Ectodermal cell (in vitro differentiated cells): ENCODE measurements around the gene ZBTB4.
"Not testable (repeated sequence)": the region's sequence is repeated elsewhere in the genome, so short reads cannot be mapped to it uniquely, and the experiment has no call there.

Experiments used
- H3K27ac ChIP-seq: 2 replicates; pipeline ENCODE4 v1.7.0; 2013; ENCODE audit warnings: mild to moderate bottlenecking, low read depth, low read length; ENCODE audit not compliant: insufficient read depth, poor library complexity, severe bottlenecking
- H3K27me3 ChIP-seq: 2 replicates; pipeline ENCODE4 v1.7.0; 2013; ENCODE audit warnings: mild to moderate bottlenecking, low read length; ENCODE audit not compliant: insufficient read depth, control insufficient read depth, poor library complexity, severe bottlenecking
- H3K36me3 ChIP-seq: one replicate; pipeline ENCODE4 v1.7.0; 2013; ENCODE audit warnings: low read length; ENCODE audit not compliant: control insufficient read depth, insufficient read depth
- H3K4me1 ChIP-seq: one replicate; pipeline ENCODE4 v1.7.0; 2013; ENCODE audit warnings: low read length; ENCODE audit not compliant: control insufficient read depth, insufficient read depth
- H3K4me3 ChIP-seq: 2 replicates; pipeline ENCODE4 v1.7.0; 2013; ENCODE audit warnings: low read depth, low read length, control low read depth; ENCODE audit not compliant: insufficient read depth
- H3K9me3 ChIP-seq: 2 replicates; pipeline ENCODE4 v1.7.0; 2013; ENCODE audit warnings: mild to moderate bottlenecking, low read length, moderate library complexity; ENCODE audit not compliant: control insufficient read depth
- WGBS, 2 experiments: methylation state at CpG; one replicate each; pipeline ENCODE4 v1.1.7; 2013; ENCODE audit warnings: missing lambda C conversion rate in 2 of 2; 5-methylcytosine and 5-hydroxymethylcytosine counted together

The ZBTB4 gene

DNA sequence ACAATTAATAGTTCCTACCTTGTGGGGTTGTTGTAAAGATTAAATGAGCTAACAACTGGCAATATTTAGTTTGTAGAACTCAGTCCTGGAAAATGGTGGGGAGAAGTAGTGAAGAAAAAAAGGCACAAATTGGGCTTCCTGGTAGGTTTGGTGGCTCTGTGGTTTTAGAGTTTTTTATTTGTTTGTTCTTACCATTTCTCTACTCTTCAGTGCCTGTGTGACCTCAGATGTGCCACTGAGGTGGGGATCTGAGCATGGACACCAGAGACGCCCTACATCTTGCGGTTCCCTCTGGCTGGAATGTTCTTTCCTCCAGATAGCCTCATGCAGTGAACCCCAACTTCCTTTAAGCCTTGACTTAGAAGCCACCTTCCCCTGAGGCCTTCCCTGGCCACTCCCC lies 7.7 kb downstream of the ZBTB4 start:
- Histone ChIP-seq H3K9me3 (no peaks in the 10 kb centered on the region), H3K36me3 (no peaks in the 10 kb centered on the region), H3K27ac (no peak overlapping the region), H3K4me3 (no peak overlapping the region), H3K4me1 (peaks cover 6% of the 10 kb centered on the region), H3K27me3 (no peaks in the 10 kb centered on the region)
- 90 to 98% methylated on average over 2 of the region's 2 CpGs for WGBS, 2 experiments

DNA sequence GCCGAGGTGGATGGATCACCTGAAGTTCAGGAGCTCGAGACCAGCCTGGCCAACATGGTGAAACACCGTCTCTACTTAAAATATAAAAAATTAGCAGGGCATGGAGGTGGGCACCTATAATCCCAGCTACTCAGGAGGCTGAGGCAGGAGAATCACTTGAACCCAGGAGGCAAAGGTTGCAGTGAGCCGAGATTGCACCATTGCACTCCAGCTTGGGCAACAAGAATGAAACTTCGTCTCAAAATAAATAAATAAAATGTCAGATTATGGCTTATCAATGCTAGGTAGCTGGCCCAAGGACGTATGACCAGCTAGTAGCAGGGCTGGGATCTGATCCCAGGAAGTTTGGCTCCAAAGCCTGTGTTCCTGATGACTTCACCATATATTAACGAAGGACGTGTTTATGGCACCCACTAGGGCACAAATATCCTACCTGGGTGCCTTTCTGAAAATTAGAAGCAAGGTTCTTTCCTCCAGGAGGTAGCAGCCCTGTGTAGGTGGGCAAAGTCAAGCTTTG lies 8.9 kb downstream of the ZBTB4 start:
- H3K4me1 ChIP-seq, H3K27me3 ChIP-seq, H3K9me3 ChIP-seq, H3K27ac ChIP-seq, H3K36me3 ChIP-seq, H3K4me3 ChIP-seq: not testable (repeated sequence)
- 94 to 96% methylated on average over 8 of the region's 8 CpGs for WGBS, 2 experiments

DNA sequence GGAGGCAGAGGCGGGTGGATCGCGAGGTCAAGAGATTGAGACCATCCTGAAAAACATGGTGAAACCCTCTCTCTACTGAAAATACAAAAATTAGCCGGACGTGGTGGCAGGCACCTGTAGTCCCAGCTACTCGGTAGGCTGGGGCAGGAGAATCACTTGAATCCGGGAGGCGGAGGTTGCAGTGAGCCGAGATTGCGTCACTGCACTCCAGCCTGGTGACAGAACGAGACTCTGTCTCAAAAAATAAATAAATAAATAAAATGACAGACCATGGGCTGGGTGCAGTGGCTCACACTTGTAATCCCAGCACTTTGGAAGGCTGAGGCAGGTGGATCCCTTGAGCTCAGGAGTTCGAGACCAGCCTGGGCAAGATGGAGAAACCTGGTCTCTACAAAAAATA lies 9.6 kb downstream of the ZBTB4 start:
- H3K4me1 ChIP-seq, H3K27me3 ChIP-seq, H3K36me3 ChIP-seq, H3K4me3 ChIP-seq, H3K9me3 ChIP-seq, H3K27ac ChIP-seq: not testable (repeated sequence)
- WGBS, 2 experiments, result 94 to 97% methylated on average over 12 of the region's 12 CpGs

DNA sequence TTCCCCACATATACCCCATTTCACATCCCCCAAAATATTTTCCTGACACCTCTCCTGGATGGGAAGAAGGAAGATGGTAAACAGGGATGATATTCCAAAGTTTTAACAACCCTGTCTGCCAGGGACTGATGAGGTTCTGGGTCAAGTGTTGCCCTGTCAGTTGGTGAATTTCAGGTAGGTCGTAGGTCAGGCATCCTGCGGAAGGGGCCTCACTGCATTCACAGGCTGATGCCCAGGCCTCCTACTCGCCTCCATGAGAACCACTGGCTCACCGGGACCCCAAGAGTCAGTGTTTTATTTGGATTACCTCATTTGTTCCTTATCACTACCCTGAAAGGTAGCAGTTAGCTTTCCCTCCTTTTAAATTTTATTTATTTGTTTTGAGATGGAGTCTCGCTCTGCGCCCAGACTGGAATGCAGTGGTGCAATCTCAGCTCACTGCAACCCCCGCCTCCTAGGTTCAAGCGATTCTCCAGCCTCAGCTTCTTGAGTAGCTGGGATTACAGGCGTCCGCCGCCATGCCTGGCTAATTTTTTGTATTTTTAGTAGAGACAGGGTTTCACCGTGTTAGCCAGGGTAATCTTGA lies 10.5 kb downstream of the ZBTB4 start:
- H3K27ac ChIP-seq, result no peak overlapping the region
- WGBS, 2 experiments, result 91 to 92% methylated on average over 12 of the region's 12 CpGs
- H3K27me3 ChIP-seq, result no peaks in the 10 kb centered on the region
- H3K9me3 ChIP-seq, result no peaks in the 10 kb centered on the region
- no peaks in the 10 kb centered on the region for H3K36me3 ChIP-seq
- no peak overlapping the region for H3K4me3 ChIP-seq
- H3K4me1 ChIP-seq, result peaks cover 6% of the 10 kb centered on the region

DNA sequence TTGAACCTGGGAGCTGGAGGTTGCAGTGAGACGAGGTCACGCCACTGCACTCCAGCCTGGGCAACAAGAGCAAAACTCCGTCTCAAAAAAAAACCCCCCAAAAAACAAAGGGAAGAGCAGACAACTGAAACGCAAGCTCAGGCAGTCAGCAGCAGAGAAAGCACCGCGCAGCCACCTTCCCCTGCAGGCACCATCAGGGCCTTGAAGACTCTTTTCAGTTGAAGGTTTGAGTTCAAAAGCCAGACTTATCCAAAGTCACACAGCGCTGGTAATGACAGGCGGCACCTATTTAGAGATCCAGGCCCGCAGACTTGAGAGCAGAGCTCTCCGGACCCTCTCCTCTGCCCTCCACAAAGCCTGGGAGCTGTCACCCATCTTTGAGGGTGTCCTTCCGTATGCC lies 11.1 kb downstream of the ZBTB4 start:
- Histone ChIP-seq H3K4me1 (peaks cover 6% of the 10 kb centered on the region), H3K4me3 (no peak overlapping the region), H3K27me3 (no peaks in the 10 kb centered on the region), H3K27ac (no peak overlapping the region), H3K36me3 (peaks cover 4% of the 10 kb centered on the region), H3K9me3 (no peaks in the 10 kb centered on the region)
- 94 to 95% methylated on average over 11 of the region's 11 CpGs for WGBS, 2 experiments

DNA sequence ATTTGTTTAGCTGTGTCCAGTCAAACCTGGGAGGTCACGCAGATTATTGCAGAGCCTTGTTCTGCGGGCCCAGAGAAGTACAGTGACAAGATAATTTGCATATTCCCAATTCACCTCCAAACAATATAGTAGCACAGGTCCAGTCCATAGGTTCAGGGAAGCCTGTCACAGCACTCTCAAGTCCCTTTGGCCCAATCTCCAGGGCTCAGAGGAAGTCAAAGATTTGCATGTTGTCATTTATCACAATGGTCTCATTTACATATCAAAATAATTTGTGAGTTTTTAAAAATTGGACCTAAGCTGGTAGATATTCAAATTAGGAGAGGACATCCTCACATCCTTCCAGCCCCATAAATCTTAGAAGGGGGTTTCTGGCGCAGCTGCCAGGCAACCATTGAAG lies 11.9 kb downstream of the ZBTB4 start:
- WGBS, 2 experiments, result 94% methylated on average over 3 of the region's 3 CpGs
- H3K4me3 ChIP-seq, result no peak overlapping the region
- no peaks in the 10 kb centered on the region for H3K9me3 ChIP-seq
- H3K27ac ChIP-seq, result no peak overlapping the region
- H3K36me3 ChIP-seq, result peaks cover 4% of the 10 kb centered on the region
- no peaks in the 10 kb centered on the region for H3K27me3 ChIP-seq
- peaks cover 6% of the 10 kb centered on the region for H3K4me1 ChIP-seq

DNA sequence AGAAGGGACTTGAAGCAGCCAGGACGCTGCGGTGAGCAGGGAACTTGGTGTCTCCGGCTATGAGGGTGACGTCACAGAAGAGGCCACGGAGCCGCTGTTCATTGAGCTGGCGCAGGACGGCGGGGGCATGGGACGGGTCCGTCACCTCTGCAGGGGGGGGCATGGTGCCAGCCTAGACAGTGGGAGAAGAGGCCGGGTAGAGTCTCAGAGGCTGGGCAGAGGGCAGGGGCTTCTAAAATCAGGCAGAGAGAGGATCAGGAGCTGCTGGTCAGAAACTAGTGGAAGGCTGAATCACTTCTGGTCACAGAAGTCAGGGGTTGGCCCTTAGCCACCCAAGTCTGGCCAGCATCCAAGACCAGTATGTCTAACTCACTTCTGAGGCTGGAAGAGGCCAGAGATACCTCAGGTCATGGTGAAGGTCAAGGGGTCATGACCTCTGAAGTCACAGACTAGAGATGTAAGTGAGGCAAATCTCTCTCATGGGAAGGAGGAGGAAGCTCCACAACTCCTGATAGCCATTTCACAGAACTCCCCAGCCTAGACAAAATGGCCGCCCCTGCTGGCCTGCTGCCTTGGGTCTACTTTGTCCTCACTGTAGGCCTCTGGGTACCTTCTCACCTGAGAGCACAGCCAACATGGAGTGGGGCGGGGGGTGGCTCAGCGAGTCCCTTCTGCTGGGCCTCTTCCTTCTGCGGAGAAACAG lies 12.6 kb downstream of the ZBTB4 start:
- H3K36me3 ChIP-seq, result peaks cover 4% of the 10 kb centered on the region
- H3K9me3 ChIP-seq, result no peaks in the 10 kb centered on the region
- 92 to 93% methylated on average over 16 of the region's 16 CpGs for WGBS, 2 experiments
- H3K27ac ChIP-seq, result no peak overlapping the region
- H3K4me1 ChIP-seq, result peaks cover 6% of the 10 kb centered on the region
- H3K4me3 ChIP-seq, result no peak overlapping the region
- H3K27me3 ChIP-seq, result no peaks in the 10 kb centered on the region

DNA sequence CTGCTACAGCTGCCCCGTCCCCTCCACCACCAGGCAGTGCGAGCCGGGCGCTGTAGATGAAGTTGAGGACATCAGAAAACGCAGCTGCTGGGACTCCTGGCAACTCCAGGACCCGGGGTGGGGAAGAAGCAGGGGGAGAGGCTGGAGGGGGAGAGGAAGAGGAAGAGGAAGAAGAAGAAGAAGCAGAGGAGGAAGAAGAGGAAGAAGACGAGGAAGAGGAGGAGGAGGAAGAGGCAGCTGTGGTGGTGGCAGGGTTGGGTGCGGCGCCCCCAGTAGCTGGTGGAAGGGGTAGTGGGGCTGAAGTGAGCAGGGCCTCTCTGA lies 13.2 kb downstream of the ZBTB4 start:
- 96 to 97% methylated on average over 9 of the region's 9 CpGs for WGBS, 2 experiments

DNA sequence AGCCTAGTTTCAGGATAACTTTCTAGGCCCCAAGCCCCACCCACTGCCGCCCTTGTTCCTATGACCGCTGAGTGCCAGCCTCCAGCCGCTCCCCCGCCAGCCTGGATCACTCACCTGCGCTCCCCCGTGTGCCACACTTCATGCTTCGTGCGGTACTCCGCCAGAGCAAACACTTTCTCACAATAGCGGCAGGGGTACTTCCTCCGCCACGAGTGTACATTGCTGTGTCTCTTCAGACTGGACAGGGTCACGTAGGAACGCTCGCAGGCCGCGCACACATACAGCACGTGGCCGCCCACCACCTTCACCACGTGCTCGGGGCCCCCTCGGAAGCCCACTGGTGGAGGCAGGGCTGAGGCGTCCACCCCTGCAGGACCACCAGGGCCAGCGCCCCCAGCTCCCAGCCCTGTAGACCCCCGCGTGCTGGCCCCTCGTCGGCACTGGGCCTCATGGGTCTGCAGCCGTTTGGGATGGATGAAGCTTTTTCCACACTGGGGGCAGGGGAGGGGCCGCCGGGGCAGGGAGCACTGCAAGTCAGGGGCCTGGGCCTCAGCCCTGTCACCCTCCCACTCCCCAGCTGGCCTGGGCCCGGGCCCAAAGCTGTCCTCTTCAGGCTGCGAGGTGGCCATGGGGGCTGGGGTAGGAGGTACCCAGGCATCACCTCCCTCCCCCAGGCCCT lies 13.7 kb downstream of the ZBTB4 start:
- WGBS, 2 experiments, result 95% methylated on average over 33 of the region's 33 CpGs
- Histone ChIP-seq H3K36me3 (peaks cover 4% of the 10 kb centered on the region), H3K4me1 (peaks cover 12% of the 10 kb centered on the region), H3K9me3 (no peaks in the 10 kb centered on the region), H3K4me3 (no peak overlapping the region), H3K27ac (no peak overlapping the region), H3K27me3 (no peaks in the 10 kb centered on the region)

More for the DNA sequence above, 13.2 kb downstream of the ZBTB4 start:
- H3K27ac ChIP-seq, result no peak overlapping the region
- H3K4me3 ChIP-seq, result no peak overlapping the region
- H3K9me3 ChIP-seq, result no peaks in the 10 kb centered on the region
- peaks cover 4% of the 10 kb centered on the region for H3K36me3 ChIP-seq
- no peaks in the 10 kb centered on the region for H3K27me3 ChIP-seq
- peaks cover 11% of the 10 kb centered on the region for H3K4me1 ChIP-seq

DNA sequence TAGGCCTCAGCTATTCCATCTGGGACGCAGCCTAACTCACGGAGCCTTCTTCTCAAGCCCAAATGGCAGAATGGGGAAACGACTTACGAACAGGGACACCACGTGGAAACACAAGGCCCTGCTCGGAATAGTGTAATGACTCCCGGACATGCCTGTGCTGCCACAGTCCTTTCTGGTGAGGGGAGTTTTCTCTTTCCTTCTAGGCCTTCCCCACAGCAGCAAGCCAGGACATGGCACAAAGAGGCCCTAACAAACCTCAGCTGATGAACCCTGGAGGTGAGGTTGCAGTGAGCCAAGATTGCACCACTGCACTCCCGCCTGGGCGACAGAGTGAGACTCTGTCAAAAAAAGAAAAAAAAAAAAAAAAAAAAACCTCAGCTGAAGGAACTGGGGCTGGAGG lies 15.3 kb downstream of the ZBTB4 start:
- Histone ChIP-seq H3K27me3 (no peaks in the 10 kb centered on the region), H3K9me3 (no peaks in the 10 kb centered on the region), H3K4me1 (peaks cover 12% of the 10 kb centered on the region), H3K27ac (no peak overlapping the region), H3K36me3 (peaks cover 4% of the 10 kb centered on the region), H3K4me3 (no peak overlapping the region)
- 95 to 96% methylated on average over 9 of the region's 9 CpGs for WGBS, 2 experiments
